SK-N-SH (cell line): ENCODE measurements around the gene E4F1. TPM values are rescaled to one million over a fixed set of nuclear protein-coding genes. Genes with fewer than 3 reads are reported as not detected.

Experiments used
- CTCF ChIA-PET: fragments of 300-600, 350-600 bp; formaldehyde crosslinking; extraction: SDS; loops from one replicate; lab custom pipeline; 2021; lab: Yijun Ruan, JAX
- POLR2A ChIA-PET: fragments of 350-600 bp; sonication (Branson Sonifier 250); formaldehyde crosslinking; extraction: SDS; loops from one replicate; lab custom pipeline; 2020; ENCODE audit warnings: antibody characterized with exemption, inconsistent platforms; lab: Yijun Ruan, JAX
- DNase-seq: peaks from one replicate; pipeline ENCODE4 v3.0.0; 2012
- H2AFZ ChIP-seq: fragments of 200-600 bp; sonication (generic); 2 replicates; pipeline ENCODE4 v1.8.1; 2016; ENCODE audit warnings: antibody characterized with exemption, mild to moderate bottlenecking, low read depth
- H3F3A ChIP-seq: fragments of 200-600 bp; sonication (generic); replicated peaks from 2 replicates; pipeline ENCODE3; 2016; ENCODE audit warnings: antibody characterized with exemption, mild to moderate bottlenecking; ENCODE audit not compliant: insufficient read depth
- H3K27ac ChIP-seq, 2 experiments: fragments of 200-500 bp in 1 of 2; fragments of 200-600 bp in 1 of 2; sonication (Bioruptor generic) in 1 of 2; sonication (generic), shearing (Covaris generic) in 1 of 2; 2 replicates each; pipeline versions ENCODE4 v1.5.1 to v1.6.1; 2014 to 2016; ENCODE audit warnings: low read depth in 2 of 2, inconsistent platforms in 1 of 2, low read length in 1 of 2, mild to moderate bottlenecking in 1 of 2, mixed read lengths in 1 of 2
- H3K27me3 ChIP-seq: fragments of 200-600 bp; sonication (generic), shearing (Covaris generic); 2 replicates; pipeline ENCODE4 v1.6.1; 2016; ENCODE audit warnings: mixed run types; ENCODE audit not compliant: insufficient read depth
- H3K36me3 ChIP-seq, 2 experiments: fragments of 200-500 bp in 1 of 2; fragments of 200-600 bp in 1 of 2; sonication (Bioruptor generic) in 1 of 2; sonication (generic) in 1 of 2; replicated peaks in 1 of 2; 2 replicates each; pipeline versions ENCODE3 to v1.5.1; 2014 to 2016; ENCODE audit warnings: low read length in 1 of 2, mild to moderate bottlenecking in 1 of 2; ENCODE audit not compliant: insufficient read depth in 2 of 2, control insufficient read depth in 1 of 2
- H3K4me1 ChIP-seq, 2 experiments: fragments of 200-500 bp in 1 of 2; fragments of 200-600 bp in 1 of 2; sonication (Bioruptor generic) in 1 of 2; sonication (generic), shearing (Covaris generic) in 1 of 2; 2 replicates each; pipeline versions ENCODE4 v1.5.1 to v1.6.1; 2014 to 2016; ENCODE audit warnings: low read depth in 1 of 2, low read length in 1 of 2, mixed run types in 1 of 2; ENCODE audit not compliant: insufficient read depth in 2 of 2, control insufficient read depth in 1 of 2
- H3K4me2 ChIP-seq: fragments of 200-600 bp; sonication (generic), shearing (Covaris generic); 2 replicates; pipeline ENCODE4 v1.6.1; 2017; ENCODE audit warnings: mixed run types
- H3K4me3 ChIP-seq, 2 experiments: fragments of 200-500 bp in 1 of 2; fragments of 200-600 bp in 1 of 2; sonication (Bioruptor generic) in 1 of 2; sonication (generic), shearing (Covaris generic) in 1 of 2; 2 replicates each; pipeline versions ENCODE4 v1.5.1 to v1.8.1; 2014 to 2016; ENCODE audit warnings: low read depth in 2 of 2, inconsistent platforms in 1 of 2, low read length in 1 of 2, mild to moderate bottlenecking in 1 of 2, mixed read lengths in 1 of 2, moderate library complexity in 1 of 2
- H3K79me2 ChIP-seq: fragments of 200-600 bp; sonication (generic); 2 replicates; pipeline ENCODE4 v1.8.1; 2017; ENCODE audit warnings: mild to moderate bottlenecking; ENCODE audit not compliant: insufficient read depth
- H3K9ac ChIP-seq: fragments of 200-600 bp; sonication (generic); 2 replicates; pipeline ENCODE4 v1.6.1; 2017; ENCODE audit warnings: mixed run types
- H3K9me2 ChIP-seq: fragments of 200-600 bp; sonication (generic); 2 replicates; pipeline ENCODE4 v1.6.1; 2017; ENCODE audit warnings: mixed run types
- H3K9me3 ChIP-seq: fragments of 200-600 bp; sonication (generic); 2 replicates; pipeline ENCODE4 v1.6.1; 2017; ENCODE audit warnings: mixed run types, mild to moderate bottlenecking, moderate library complexity
- H4K20me1 ChIP-seq: fragments of 200-600 bp; sonication (generic); 2 replicates; pipeline ENCODE4 v1.6.1; 2017; ENCODE audit warnings: mild to moderate bottlenecking, mixed run types; ENCODE audit not compliant: insufficient read depth
- CHD2 ChIP-seq: fragments of 150-350 bp; IDR thresholded peaks from 2 replicates; pipeline ENCODE4 v1.6.1; 2018; ENCODE audit warnings: low read length; ENCODE audit not compliant: partially characterized antibody
- EZH2phosphoT487 ChIP-seq: fragments of 200-600 bp; sonication (generic); IDR thresholded peaks from 2 replicates; pipeline ENCODE4 v1.6.1; 2017; ENCODE audit warnings: low read depth, mixed run types, mild to moderate bottlenecking, antibody characterized with exemption, moderate library complexity, borderline replicate concordance
- FOXJ3 ChIP-seq: sonication (generic); formaldehyde crosslinking; IDR thresholded peaks from 2 replicates; pipeline ENCODE4 v1.5.1; 2020; ENCODE audit warnings: mild to moderate bottlenecking, missing genetic modification reagents
- FOXM1 ChIP-seq: IDR thresholded peaks from 2 replicates; pipeline ENCODE4 v1.4.0; 2012; ENCODE audit warnings: low read depth, mild to moderate bottlenecking
- JUND ChIP-seq: IDR thresholded peaks from 2 replicates; pipeline ENCODE4 v1.4.0; 2012
- MAX ChIP-seq: IDR thresholded peaks from 2 replicates; pipeline ENCODE4 v1.4.0; 2012; ENCODE audit warnings: low read depth
- MEF2A ChIP-seq: IDR thresholded peaks from 2 replicates; pipeline ENCODE4 v1.4.0; 2012; ENCODE audit warnings: low read depth, borderline replicate concordance
- MXI1 ChIP-seq: IDR thresholded peaks from 2 replicates; pipeline ENCODE4 v1.6.1; 2012; ENCODE audit warnings: mild to moderate bottlenecking, low read depth, low read length, improper control_type of control experiment
- PBX3 ChIP-seq: IDR thresholded peaks from 2 replicates; pipeline ENCODE4; 2012
- RAD21 ChIP-seq: IDR thresholded peaks from 2 replicates; pipeline ENCODE4 v1.6.1; 2012; ENCODE audit warnings: mild to moderate bottlenecking, low read length
- RCOR1 ChIP-seq: fragments of 150-350 bp; IDR thresholded peaks from 2 replicates; pipeline ENCODE4 v1.6.1; 2017; ENCODE audit warnings: antibody characterized with exemption, low read length
- RXRA ChIP-seq: IDR thresholded peaks from 2 replicates; pipeline ENCODE4 v1.4.0; 2012; ENCODE audit warnings: low read depth, mild to moderate bottlenecking, borderline replicate concordance
- SIN3A ChIP-seq: IDR thresholded peaks from 2 replicates; pipeline ENCODE4 v1.6.1; 2012; ENCODE audit warnings: low read depth, mild to moderate bottlenecking, low read length, moderate library complexity, borderline replicate concordance
- TAF1 ChIP-seq: IDR thresholded peaks from 2 replicates; pipeline ENCODE4 v1.6.1; 2012; ENCODE audit warnings: low read depth, mild to moderate bottlenecking, low read length, moderate library complexity, borderline replicate concordance
- USF2 ChIP-seq: fragments of 150-350 bp; IDR thresholded peaks from 2 replicates; pipeline ENCODE4 v1.6.1; 2017; ENCODE audit warnings: antibody characterized with exemption, low read length, low read depth, borderline replicate concordance
- WGBS: methylation state at CpG from one replicate; pipeline ENCODE4 v1.1.6; 2017; ENCODE audit warnings: low lambda C conversion rate; 5-methylcytosine and 5-hydroxymethylcytosine counted together
- polyA plus RNA-seq, 3 experiments: library from polyadenylated mRNA; depleted of rRNA; stranded (reverse); fragments of >200 nt; gene quantifications; 2 replicates each; pipeline ENCODE4 v1.2.3, GENCODE V29; 2012
- TF ChIP-seq, protein P1 (sequence below): fragments of 200-600 bp; sonication (generic); IDR thresholded peaks from 2 replicates; pipeline ENCODE4 v1.6.1; 2017; ENCODE audit warnings: antibody characterized with exemption, mild to moderate bottlenecking, moderate library complexity

Gene E4F1
- polyA plus RNA-seq, 1 of the 3 experiments (the other 2 are of a cell fraction): 33.0 TPM

DNA sequence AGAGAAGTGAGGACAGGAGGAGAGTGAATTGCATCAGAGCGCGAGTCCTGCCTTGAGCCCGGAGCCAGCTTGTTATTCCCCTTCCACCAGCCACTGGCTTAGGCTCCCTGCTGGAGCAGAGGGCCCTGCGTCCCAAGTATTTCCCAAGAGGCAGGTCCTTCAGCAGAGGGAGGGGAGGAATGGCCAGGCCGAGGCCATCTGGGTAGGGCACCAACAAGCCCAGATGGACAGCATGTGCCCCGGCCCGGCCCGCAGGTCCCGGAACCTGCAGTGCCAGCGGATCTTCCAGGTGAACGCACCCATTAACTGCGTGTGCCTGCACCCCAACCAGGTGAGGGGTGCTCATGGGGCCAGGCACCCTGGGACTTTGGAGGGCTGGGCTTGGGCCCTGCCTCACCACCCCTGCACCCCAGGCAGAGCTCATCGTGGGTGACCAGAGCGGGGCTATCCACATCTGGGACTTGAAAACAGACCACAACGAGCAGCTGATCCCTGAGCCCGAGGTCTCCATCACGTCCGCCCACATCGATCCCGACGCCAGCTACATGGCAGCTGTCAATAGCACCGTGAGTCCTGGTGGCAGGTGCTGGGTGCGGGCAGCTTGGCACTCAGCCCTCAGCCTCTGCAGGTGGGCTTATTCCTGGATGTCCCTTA lies 16.5 kb upstream of the E4F1 start:
- no peak for DNase-seq
- H3K27me3 ChIP-seq: no peaks in the 10 kb centered on the region
- ChIA-PET POLR2A (interaction anchor here (0.6 to 1.7 kb wide), 3 partner anchors 8 to 59 kb away, joined by 3 to 5 read pairs (median 3); partner anchors contain the start of genes RAB26 and TRAF7), CTCF (interaction anchor here (1.8 to 4.9 kb wide), 2 partner anchors 12 to 45 kb away, joined by 6 to 19 read pairs; partner anchors contain the start of gene ECI1)
- H3K27ac ChIP-seq: no peak overlapping the region
- H3K4me3 ChIP-seq: no peak overlapping the region
- H2AFZ ChIP-seq: no peak overlapping the region
- H3K4me2 ChIP-seq: peak overlapping the region; percentile 85; the same call in 1 of the 2 replicates
- H3K9me2 ChIP-seq: no peaks in the 10 kb centered on the region
- peaks cover 0 to 23% of the 10 kb centered on the region in 2 experiments; a peak in 2 of 4 replicates for H3K4me1 ChIP-seq
- peaks cover 16% of the 10 kb centered on the region; the same call in 1 of the 2 replicates for H3K79me2 ChIP-seq
- TF ChIP-seq CHD2 (no peak), MAX (no peak), RAD21 (no peak), JUND (no peak), TAF1 (no peak), PBX3 (no peak), USF2 (no peak), MEF2A (no peak), FOXJ3 (CRISPR knock-in tag) (no peak), MXI1 (no peak), RCOR1 (no peak), SIN3A (no peak), EZH2phosphoT487 (no peak), FOXM1 (no peak), RXRA (no peak)
- TF ChIP-seq, protein P1, sequence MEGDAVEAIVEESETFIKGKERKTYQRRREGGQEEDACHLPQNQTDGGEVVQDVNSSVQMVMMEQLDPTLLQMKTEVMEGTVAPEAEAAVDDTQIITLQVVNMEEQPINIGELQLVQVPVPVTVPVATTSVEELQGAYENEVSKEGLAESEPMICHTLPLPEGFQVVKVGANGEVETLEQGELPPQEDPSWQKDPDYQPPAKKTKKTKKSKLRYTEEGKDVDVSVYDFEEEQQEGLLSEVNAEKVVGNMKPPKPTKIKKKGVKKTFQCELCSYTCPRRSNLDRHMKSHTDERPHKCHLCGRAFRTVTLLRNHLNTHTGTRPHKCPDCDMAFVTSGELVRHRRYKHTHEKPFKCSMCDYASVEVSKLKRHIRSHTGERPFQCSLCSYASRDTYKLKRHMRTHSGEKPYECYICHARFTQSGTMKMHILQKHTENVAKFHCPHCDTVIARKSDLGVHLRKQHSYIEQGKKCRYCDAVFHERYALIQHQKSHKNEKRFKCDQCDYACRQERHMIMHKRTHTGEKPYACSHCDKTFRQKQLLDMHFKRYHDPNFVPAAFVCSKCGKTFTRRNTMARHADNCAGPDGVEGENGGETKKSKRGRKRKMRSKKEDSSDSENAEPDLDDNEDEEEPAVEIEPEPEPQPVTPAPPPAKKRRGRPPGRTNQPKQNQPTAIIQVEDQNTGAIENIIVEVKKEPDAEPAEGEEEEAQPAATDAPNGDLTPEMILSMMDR: no peak
- 95% methylated on average over 13 of the region's 23 CpGs for whole genome bisulfite sequencing
- H4K20me1 ChIP-seq: no peaks in the 10 kb centered on the region
- peaks cover 6% of the 10 kb centered on the region for H3F3A ChIP-seq
- peaks cover 0 to 29% of the 10 kb centered on the region in 2 experiments for H3K36me3 ChIP-seq
- H3K9me3 ChIP-seq: no peaks in the 10 kb centered on the region
- H3K9ac ChIP-seq: no peak overlapping the region
